NCI-H146 (cell line): ENCODE measurements around the gene CFAP97D2.
"Not testable (repeated sequence)": the region's sequence is repeated elsewhere in the genome, so short reads cannot be mapped to it uniquely, and the experiment has no call there.

Source experiments
- DNase-seq: peaks from one replicate; lab custom pipeline; 2025; lab: John Stamatoyannopoulos, UW

The CFAP97D2 gene

DNA sequence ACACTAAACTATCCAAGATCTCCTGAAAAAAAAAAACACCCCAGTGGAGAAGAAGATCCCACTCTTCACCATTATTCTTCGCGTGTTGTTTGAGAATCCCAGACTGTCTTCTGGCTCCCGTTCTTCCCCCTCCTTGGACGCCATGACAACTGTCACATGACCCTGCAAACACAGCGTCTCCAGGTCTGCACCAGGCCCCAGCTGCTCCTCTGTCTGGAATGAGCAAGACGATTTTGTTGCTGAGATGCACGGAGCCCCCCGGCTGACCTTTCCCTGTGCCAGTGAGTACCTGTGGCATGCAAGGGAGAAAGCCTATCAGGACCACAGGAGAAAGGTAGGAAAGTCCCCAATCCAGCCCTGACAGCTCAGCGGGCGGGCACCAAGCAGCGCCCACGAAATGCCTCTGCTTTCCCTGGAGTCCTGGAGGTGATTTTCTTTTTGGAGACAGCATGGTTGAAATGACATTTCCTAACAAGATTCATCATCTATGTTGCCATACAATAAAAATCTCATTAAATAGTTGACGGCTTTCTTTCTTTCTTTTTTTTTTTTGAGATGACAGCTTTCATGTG is at the start of gene CFAP97D2:
Gene CFAP97D2 (plus strand): TSS at position 171 of the 572 bp plus-strand sequence. CDS start 74 bp downstream, at position 245.
- no peak for DNase-seq

DNA sequence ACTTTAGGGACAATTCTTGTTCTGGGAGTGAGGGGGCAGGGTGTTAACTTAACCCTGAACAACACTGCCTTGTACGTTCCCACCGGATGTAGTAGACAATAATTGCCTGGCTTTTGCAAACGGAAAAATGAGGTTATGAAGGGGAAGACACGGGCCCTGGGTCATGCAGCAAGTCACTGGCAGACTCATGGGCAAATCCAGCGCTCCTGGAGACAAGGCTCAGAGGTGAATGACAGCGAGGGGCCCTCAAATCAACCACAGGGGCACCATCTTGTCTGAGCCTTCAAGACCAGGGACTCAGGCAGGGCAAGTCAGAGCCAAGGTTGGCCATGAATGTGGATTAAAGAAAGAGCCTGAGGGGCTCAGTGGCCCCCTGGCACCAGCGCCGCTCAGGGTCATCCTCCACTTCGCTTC is 49.4 kb upstream of the CFAP97D2 start:
- no peak for DNase-seq

DNA sequence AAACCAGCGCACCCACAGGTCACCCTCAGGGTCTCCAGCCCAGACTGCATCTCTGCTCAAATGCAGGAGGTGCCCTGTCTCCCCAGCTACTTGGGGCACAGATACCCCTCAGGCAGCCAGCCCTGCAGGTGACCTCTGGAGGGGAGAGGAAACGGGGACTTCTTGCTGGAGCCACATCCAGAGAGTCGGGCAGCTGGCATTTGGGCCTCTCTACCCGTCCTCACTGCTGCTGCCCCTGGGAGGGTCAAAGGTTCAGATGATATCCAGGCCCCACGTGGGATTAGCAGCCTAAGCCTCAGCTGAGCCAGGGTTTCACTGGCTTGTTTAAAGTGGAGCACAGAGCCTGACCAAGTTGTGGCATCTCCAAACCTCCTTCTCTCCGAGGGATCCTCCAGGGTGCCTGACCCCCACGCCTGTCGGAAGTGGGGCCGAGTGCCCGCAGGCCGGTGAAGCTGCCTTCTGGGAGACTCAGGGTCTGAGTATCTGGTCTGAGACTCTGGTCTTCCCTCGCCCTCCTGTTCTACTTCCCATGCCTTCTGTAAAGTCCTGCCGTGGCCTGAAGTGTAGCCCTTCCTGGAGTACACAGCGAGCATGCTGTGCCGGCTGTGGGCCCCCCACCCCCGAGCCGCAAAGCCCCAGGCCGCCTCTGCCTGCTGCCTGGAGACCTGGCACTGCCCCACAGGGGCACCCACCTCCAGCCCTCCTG is 48.8 kb upstream of the CFAP97D2 start:
- no peak for DNase-seq

DNA sequence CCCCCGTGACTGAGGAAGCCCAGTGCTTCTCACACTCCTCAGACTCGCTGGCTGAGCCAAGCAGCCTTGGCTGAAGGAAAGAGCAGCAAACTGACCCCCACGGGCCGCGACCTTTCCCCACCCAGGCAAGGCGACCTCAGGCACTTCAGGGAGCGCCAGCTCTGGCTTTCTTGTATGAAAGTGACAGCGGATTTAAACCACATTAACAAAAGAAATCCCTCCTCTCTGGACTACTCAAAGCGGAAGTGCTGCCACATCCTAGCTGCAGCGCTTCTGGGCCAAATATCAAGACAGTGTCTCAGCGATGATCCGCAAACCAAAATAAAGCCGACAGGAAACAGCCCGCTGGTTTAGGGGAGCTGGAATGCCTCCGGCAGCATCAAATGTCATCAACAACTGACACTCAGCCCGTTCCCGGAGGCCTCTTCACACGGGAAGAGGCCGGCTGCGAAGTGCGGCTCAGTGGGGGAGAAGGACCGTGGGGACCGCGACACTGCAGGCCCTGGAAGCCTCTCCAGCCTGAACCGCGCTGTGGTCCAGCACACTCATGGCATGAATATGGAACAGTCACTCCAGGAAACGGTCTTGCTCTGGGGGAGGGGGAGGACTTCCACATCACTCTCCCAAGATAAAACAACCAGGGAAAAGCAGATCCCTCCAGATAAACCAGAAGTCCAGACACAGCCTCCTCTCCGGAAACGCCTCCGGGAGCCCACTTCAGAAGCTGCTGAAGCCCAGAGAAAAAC is 48.0 kb upstream of the CFAP97D2 start:
- DNase-seq, result peak; percentile 45

DNA sequence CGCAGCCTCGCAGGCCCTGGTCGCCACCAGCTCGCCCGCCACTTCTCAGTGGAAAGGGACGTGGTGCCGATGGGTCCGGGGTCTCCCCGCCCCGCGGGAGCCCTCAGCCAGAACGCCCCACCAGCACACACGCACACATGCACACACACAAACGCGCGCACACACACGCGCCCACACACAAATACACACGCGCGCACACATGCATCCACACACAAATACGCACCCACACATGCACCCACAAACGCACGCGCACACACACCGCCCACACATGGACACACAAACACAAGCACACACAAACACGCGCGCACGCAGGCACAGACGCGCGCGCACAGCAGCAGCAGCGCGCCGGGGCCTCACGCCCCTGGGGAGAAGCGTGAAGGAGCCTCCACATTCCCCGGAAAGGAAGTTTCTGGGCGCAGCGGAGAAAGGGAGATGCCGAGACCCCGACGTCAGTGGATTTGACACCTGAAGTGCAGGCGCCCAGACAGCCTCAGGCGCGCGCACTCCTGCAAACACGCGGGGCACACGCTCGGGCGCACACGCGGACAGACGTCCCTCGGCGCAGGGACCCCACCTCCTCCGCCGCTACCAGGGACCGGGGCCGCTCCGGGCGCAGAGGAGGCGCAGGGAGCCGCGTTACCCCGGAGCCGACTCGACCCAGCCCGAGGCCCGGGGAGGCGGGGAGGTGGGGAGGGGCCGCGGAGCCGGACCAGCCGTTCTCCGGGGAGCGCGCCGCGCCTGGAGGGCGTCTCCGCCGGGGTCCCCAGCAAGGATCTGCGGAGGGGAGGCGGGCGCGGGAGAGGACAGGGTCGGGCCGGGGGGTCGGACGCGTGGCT is 47.3 kb upstream of the CFAP97D2 start:
- peak; percentile 50 for DNase-seq

DNA sequence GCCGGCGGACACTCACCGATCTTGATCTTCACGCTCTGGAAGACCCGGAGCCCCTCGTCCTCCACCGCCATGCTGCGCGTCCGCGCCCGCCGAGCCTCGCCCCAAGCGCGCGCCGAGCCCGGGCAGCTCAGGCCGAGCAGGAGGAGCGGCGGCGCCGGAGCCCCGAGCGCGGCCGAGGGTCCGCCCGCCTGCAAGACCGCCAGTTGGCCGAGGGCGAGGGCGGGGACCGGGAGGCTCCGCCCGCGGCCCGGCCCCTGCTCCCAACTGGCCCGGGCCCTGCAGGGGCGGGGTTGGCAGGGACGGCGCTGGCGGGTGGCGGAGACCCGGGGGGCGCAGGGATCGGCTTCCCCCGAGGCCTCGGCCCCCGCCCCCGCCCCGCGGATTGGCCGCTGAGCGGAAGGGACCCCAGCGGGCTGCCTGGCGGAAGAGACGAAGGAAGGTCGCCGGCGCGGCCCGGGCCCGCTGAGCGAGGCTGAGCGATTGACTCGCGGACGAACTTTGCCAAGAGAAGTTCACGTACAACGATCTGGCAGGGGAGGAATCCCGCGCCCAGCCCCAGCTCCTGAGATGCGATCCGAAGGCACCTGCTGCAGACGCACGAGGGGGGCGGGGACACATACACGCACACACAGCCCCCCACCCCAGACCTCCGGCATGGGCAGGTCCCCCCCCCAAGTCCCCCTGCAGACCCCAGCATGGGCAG is 46.5 kb upstream of the CFAP97D2 start, which contains the start of gene RASA3:
Gene RASA3 (minus strand): TSS at position 205 of the 703 bp plus-strand sequence. CDS start 134 bp downstream, at position 71.
- DNase-seq, result peak; percentile 87

DNA sequence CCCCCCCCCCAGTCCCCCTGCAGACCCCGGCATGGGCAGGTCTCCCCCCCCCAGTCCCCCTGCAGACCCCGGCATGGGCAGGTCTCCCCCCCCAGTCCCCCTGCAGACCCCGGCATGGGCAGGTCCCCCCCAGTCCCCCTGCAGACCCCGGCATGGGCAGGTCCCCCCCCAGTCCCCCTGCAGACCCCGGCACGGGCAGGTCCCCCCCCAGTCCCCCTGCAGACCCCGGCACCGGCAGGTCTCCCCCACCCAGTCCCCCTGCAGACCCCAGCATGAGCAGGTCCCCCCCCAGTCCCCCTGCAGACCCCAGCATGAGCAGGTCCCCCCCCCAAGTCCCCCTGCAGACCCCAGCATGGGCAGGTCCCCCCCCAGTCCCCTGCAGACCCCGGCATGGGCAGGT is 45.9 kb upstream of the CFAP97D2 start:
- DNase-seq, result not testable (repeated sequence)

DNA sequence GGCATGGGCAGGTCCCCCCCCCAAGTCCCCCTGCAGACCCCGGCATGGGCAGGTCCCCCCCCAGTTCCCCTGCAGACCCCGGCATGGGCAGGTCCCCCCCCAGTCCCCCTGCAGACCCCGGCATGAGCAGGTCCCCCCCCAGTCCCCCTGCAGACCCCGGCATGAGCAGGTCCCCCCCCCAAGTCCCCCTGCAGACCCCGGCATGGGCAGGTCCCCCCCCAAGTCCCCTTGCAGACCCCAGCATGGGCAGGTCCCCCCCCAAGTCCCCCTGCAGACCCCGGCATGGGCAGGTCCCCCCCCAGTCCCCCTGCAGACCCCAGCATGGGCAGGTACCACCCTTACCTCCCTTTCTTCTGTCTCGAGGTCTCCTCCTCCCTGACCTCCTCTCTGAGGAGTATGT is 45.5 kb upstream of the CFAP97D2 start:
- DNase-seq, result not testable (repeated sequence)

DNA sequence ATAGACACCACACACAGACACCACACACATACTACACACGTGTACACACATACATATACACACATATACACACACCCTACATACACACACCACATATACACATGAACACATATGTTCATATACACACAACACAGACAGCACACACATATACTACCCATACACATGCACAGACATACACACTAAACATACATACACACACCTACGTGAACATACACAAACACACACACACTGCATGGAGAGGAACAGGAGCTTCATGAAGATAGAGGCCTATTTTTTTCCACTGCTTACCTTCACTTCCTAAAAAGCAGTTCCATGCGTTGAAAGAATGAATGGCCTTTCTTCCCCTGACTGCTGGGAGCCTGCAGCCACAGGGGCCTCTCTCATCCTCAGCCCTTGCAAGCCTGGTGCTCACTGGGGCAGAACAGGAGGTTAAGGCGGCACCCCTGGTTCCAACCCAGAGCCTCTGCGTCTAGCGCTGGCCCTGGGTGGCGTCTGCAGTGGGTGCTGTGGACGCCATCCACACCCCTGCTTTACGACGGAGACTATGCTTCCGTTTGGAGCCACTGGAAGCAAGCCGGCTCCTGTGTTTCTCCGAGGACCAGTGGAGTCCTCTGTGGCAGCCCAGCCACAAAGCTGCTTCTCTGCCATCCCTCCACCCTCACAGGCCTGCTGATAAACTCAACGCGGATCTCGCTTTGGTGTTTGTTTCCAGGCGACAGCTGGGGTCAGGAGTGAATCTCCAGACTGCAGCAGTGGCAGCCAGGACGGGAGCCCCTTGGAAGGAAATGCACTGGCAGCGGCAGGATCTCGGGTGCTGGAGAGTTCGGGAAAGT is 44.7 kb upstream of the CFAP97D2 start:
- DNase-seq, result no peak

DNA sequence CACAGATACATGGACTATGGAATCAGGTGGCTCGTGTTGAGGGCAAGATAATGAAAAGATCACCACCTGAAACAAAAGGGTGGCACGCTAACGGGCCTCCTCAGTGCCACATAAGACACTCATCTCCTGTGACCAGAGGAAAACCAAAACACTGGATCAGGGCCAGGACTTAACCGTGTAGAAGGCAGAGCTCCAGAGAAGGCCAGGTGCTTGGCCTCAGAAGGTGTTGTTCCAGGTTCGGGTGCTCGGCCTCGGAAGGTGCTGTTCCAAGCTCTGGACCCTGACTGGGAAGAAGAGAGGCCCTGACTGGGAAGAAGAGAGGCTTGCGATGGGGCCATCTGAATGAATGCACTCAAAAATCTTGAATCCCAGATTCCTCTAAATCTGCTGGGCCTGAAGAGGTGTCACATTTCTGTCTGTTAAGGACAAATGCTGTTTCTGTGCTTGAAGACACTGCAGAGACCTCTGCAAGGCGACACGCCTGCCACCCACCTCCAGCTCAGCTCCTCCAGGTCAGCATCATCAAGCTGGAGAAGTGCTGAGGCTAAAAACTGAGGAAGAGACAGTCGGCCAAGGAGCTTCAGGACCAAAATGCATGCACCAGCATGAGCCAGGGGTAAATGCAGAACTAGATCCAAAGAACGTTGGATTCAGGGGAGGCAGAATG is 44.0 kb upstream of the CFAP97D2 start:
- no peak for DNase-seq

DNA sequence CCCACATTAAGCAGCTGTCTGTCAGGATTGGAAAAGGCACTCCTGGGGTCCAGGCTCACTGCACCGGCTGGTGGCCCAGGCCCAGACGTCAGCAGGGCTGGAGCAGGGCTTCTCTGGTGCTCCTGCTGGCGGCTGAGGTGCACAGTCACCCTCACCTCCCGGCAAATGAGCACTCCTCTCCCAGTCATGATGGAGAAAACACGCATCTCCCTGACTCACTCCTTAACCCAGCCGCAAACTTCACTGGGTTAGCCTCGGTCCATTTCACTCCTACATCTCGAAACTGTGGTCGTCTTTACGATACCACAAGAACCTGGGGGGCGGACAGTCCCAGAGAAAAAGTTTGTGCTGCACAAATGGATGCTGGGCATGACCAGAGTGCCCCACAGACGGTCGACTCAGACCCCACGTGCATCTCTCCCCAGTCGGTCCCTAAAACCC is 43.3 kb upstream of the CFAP97D2 start:
- no peak for DNase-seq

DNA sequence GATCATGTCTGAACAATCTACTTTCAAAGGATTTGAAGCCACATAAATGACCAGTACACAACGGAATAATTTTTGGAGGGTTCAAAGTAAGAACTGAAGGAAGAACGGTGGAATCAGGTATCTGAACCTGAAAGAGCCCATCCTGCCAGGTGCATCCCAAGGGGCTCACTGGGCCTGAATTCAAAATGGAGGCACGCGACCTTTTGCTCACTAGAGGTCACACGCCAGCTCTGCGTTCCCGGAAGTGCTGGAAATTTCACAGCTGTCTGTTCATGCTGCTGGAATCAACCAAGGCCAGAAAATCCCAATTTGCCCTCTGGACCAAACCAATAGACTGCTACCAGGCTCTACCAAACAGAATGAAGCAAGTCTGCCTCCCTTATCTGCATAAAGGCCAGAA is 42.5 kb upstream of the CFAP97D2 start:
- DNase-seq, result no peak

DNA sequence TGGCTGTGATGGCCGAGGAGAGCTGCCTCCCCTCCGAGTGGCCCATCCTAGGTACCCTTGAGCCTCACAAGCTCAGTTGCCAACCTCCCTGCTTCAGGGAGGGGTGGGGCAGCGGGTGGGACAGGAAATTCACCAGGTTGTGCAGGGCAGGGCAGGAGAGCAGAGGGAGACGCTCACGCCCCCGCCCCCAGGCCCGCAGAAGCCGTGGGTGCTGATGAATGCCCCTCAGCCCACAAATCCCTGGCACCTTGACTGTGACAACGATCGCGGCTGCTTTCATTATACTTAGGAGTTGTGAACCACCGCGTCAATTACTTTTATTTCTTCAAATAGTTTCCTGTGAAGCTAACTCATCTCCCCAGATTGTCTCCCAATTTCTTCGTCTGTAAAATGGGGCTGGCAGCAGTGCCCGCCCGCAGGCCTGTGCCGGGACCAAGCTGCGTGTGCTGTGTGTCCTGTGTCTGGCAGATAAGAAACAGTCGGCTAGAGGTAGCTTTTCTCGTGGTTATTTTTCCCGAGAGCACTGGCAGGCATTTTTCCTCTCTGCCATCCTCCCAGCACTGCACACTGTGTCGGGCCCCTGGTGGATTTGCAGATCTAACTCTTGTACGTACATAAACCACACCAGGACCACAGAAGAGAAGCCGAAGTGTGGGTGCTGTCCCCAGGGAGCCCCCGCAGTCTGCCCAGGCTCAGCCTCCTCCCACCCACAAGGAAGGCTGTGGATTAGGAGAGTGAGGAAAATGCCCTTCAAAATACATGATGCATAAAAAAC is 38.7 kb upstream of the CFAP97D2 start:
- no peak for DNase-seq

DNA sequence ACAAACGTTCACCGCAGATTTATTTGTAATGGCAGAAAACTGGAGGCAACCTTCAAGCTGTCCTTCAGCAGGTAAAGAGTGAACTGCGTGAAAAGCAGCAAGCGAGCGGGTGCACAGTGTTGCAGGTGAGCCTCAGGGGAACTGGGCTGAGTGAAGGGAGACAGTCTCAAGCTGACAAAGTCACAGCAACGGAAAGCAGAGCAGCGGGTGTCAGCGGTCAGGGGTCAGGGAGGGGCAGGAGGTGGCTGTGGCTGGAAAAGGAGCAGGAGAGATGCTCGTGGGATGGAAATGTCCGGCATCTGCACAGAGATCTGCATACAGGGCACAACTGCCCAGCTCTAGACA is 38.2 kb upstream of the CFAP97D2 start:
- peak; percentile 51 for DNase-seq

DNA sequence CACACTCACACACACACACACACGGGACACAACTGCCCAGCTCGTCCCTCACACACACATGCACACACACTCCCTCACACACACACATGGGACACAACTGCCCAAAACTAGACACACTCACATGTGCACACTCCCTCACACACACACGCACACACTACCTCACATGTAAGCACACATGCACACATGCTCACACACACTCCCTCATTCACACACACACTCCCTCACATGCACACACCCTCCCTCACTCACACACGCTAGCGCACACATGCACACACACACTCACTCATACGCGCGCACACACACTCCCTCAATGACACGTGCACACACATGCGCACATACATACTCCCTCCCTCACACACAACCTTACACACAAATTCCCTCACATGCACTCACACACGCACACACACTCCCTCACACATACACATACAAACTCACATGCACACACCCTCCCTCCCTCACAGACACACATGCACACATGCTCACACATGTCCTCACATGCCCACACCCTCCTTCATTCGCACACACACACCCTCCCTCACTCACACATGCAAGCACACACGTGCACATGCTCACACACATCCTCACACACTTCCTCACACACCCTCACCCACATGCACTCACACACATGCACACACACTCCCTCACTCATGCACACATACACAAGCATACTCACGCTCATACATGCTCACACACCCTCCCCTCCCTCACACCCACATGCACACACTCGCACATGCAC is 37.6 kb upstream of the CFAP97D2 start:
- no peak for DNase-seq

DNA sequence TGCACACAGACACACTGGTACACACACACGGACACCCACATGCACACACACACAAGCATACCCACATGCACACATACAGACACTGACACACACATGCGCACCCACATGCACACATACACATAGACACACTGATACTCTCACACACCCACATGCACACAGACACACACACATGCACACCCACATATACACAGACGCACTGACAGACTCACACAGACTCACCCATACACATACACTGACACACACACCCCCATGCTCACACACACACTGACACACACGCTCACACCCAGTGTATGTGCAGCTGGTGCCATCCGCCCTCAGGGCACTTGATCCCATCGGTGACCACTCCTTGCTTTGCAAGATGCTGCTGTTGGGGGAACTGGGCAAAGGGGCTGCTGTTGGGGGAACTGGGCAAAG is 36.9 kb upstream of the CFAP97D2 start:
- no peak for DNase-seq

DNA sequence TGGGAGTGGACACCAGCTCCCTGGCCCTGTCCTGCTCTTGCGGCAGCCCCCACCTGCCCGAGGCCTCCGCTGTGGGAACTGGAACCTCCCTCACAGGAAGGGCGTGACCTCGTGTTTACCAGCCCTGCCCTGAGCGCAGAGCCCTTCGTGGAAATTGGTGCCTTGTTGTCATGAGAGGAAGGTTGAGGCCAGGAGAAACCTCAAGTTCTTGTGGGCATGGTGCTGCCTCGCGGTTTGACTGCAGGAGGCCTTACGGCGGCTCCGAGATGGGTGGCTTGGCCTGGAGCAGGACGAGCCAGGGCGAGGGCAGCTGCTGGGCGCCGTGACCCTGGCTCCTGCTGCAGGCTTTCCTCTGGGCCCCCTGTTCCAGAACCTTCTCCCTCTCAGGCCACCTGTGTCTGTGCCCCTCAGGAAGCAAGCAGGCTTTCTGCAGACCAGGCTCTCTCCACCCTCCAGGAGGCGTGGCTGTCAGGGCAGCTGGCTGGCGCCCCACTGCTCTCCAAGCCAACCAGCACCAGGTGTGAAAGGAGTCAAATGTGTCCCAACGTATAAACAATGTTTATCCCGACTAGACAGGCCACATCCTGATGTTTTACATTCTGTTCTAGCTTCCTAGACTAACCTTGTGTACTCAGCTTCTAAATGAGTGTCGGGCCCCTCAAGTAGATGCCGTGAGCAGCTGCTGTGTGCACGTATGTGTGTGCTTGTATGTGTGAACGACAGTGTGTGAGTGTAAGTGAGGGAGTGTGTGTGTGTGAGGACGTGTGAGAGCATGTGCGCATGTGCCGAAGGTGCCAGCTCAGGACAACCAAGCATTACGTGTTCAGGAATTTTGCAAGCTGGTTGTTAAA is 36.2 kb upstream of the CFAP97D2 start:
- DNase-seq, result peak; percentile 81
